Measurements from ENCODE around the gene CATSPER3. TPM values are rescaled to one million over a fixed set of nuclear protein-coding genes. Genes with fewer than 3 reads are reported as not detected.

CATSPER3 gene
- total RNA-seq, 1 donor from 2014 or later, result 0.39 TPM

DNA sequence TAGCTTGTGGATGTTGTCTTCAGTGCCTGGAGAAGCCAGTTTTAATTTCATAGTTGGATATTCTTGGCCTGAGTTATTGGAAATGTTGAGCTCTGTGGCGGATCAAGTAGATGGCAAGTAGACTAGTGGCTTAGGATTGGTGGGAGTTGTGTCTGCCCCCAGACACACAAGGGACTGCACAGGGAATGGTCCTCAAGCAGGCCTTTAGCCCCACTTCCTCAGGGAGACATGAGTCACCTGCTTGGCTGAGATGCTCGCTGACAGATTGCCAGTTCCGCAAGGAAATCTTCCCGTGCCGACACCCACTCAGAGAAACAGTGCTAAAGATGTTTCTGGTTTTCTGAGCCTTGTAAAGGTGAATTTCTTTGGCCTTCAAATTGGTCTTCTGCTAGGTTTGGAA lies 18.8 kb upstream of the CATSPER3 start:
- Mint-ChIP-seq H3K27ac (ENCODE audit: unreplicated experiment) (no peak overlapping the region), H3K27me3 (ENCODE audit: low read depth, unreplicated experiment) (no peaks in the 10 kb centered on the region), H3K36me3 (ENCODE audit: low read depth, unreplicated experiment) (no peaks in the 10 kb centered on the region), H3K9me3 (ENCODE audit: unreplicated experiment) (no peaks in the 10 kb centered on the region), H3K4me3 (ENCODE audit: unreplicated experiment) (no peak overlapping the region), H3K4me1 (ENCODE audit: low read depth, unreplicated experiment) (peaks cover 5% of the 10 kb centered on the region)
- Histone ChIP-seq H4K20me1 (ENCODE audit: insufficient read depth, low read length) (no peaks in the 10 kb centered on the region), H3K4me3 (ENCODE audit: insufficient read depth, low read depth, low read length) (no peak overlapping the region), H3K9me3 (ENCODE audit: insufficient read depth, low read depth, low read length) (no peaks in the 10 kb centered on the region), H3K27me3 (ENCODE audit: insufficient read depth, low read length) (no peaks in the 10 kb centered on the region), H2AFZ (ENCODE audit: low read depth, low read length) (no peak overlapping the region), H3K4me2 (ENCODE audit: low read length) (peak overlapping the region; percentile 5), H3K36me3 (ENCODE audit: insufficient read depth, low read length) (no peaks in the 10 kb centered on the region), H3K79me2 (ENCODE audit: insufficient read depth, low read length) (no peaks in the 10 kb centered on the region), H3K27ac (ENCODE audit: low read depth, low read length) (no peak overlapping the region), H3K4me1 (ENCODE audit: insufficient read depth, low read length) (no peaks in the 10 kb centered on the region), H3K9ac (ENCODE audit: low read length) (no peak overlapping the region)
- FAIRE-seq, result peak; percentile 29
- TF ChIP-seq EZH2 (IDR thresholded peaks at IDR 0.05; ENCODE audit: insufficient read depth, low read length), result no peak
- TF ChIP-seq, protein P1, sequence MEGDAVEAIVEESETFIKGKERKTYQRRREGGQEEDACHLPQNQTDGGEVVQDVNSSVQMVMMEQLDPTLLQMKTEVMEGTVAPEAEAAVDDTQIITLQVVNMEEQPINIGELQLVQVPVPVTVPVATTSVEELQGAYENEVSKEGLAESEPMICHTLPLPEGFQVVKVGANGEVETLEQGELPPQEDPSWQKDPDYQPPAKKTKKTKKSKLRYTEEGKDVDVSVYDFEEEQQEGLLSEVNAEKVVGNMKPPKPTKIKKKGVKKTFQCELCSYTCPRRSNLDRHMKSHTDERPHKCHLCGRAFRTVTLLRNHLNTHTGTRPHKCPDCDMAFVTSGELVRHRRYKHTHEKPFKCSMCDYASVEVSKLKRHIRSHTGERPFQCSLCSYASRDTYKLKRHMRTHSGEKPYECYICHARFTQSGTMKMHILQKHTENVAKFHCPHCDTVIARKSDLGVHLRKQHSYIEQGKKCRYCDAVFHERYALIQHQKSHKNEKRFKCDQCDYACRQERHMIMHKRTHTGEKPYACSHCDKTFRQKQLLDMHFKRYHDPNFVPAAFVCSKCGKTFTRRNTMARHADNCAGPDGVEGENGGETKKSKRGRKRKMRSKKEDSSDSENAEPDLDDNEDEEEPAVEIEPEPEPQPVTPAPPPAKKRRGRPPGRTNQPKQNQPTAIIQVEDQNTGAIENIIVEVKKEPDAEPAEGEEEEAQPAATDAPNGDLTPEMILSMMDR (IDR thresholded peaks at IDR 0.05; ENCODE audit: insufficient read depth, low read depth, low read length), result no peak
- DNase-seq (ENCODE audit: low read depth), result peak; percentile 57

DNA sequence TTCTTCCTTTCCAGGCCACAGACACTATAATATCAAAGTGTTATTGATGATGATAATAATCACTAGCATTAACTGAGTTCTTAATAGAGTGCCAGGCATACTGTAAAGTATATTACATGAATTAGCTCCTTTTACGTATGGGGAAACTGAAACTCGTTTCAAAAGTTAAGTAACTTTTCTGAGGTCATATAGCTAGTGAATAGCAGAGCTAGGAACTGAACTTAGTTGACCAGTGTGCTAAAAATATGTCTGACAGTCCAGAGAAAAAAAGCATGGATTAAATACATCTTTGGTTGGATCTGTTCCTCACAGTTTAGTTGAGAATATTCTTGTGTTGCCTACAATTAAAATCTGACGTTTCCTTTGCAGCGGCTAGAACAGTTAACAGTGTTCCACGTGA lies 18.4 kb upstream of the CATSPER3 start:
- Histone ChIP-seq H3K4me2 (ENCODE audit: low read length) (peak overlapping the region; percentile 5), H3K4me3 (ENCODE audit: insufficient read depth, low read depth, low read length) (no peak overlapping the region), H3K9me3 (ENCODE audit: insufficient read depth, low read depth, low read length) (no peaks in the 10 kb centered on the region), H3K4me1 (ENCODE audit: insufficient read depth, low read length) (no peaks in the 10 kb centered on the region), H3K79me2 (ENCODE audit: insufficient read depth, low read length) (no peaks in the 10 kb centered on the region), H3K9ac (ENCODE audit: low read length) (no peak overlapping the region), H3K27me3 (ENCODE audit: insufficient read depth, low read length) (no peaks in the 10 kb centered on the region), H3K36me3 (ENCODE audit: insufficient read depth, low read length) (no peaks in the 10 kb centered on the region), H2AFZ (ENCODE audit: low read depth, low read length) (no peak overlapping the region), H3K27ac (ENCODE audit: low read depth, low read length) (no peak overlapping the region), H4K20me1 (ENCODE audit: insufficient read depth, low read length) (no peaks in the 10 kb centered on the region)
- H3K36me3 Mint-ChIP-seq (ENCODE audit: low read depth, unreplicated experiment), result no peaks in the 10 kb centered on the region
- H3K4me3 Mint-ChIP-seq (ENCODE audit: unreplicated experiment), result no peak overlapping the region
- FAIRE-seq (no peak), DNase-seq (ENCODE audit: low read depth) (no peak)
- H3K9me3 Mint-ChIP-seq (ENCODE audit: unreplicated experiment), result no peaks in the 10 kb centered on the region
- peaks cover 5% of the 10 kb centered on the region for H3K4me1 Mint-ChIP-seq (ENCODE audit: low read depth, unreplicated experiment)
- no peaks in the 10 kb centered on the region for H3K27me3 Mint-ChIP-seq (ENCODE audit: low read depth, unreplicated experiment)
- H3K27ac Mint-ChIP-seq (ENCODE audit: unreplicated experiment), result no peak overlapping the region
- no peak for TF ChIP-seq EZH2 (IDR thresholded peaks at IDR 0.05; ENCODE audit: insufficient read depth, low read length)
- TF ChIP-seq, protein P1 (IDR thresholded peaks at IDR 0.05; ENCODE audit: insufficient read depth, low read depth, low read length), result no peak

DNA sequence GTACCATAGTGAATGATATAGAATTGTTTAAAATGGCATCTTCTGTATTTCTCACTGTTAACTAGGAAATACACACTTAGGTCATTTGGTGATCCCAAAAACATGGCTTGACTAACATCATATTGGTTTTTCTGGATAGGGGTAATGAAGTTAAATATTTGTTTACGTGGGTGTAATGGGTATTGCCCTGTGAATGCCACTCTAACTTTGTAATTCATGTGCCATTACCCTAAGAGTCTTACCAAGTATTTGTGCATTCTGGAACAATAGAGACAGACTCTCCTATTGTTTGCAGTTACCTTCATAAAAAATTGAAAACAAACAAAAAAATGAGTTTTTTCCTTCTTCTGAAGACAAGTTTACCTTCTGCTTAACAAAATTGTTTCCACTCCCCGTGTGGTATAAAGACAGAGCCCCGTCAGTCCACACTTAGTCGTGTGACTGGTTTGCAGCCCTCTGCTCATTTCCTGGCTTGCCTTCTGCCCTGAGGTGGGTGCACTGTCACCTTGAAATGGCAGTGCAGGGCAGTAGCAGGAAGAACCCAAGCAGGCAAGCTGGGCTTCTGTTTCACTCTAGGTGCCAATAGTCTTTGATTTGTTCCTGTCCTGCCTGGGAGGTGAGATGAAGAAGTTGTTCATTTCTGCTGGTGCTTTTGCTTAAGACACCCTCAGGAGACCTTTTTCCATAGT lies 9.6 kb upstream of the CATSPER3 start:
- no peaks in the 10 kb centered on the region for H3K79me2 ChIP-seq (ENCODE audit: insufficient read depth, low read length)
- TF ChIP-seq, protein P1 (IDR thresholded peaks at IDR 0.05; ENCODE audit: insufficient read depth, low read depth, low read length), result no peak
- no peak for TF ChIP-seq EZH2 (IDR thresholded peaks at IDR 0.05; ENCODE audit: insufficient read depth, low read length)
- no peaks in the 10 kb centered on the region for H3K4me1 ChIP-seq (ENCODE audit: insufficient read depth, low read length)
- DNase-seq (ENCODE audit: low read depth) (no peak), FAIRE-seq (no peak)
- no peak overlapping the region for H3K27ac Mint-ChIP-seq (ENCODE audit: unreplicated experiment)
- H3K27me3 Mint-ChIP-seq (ENCODE audit: low read depth, unreplicated experiment), result no peaks in the 10 kb centered on the region
- no peak overlapping the region for H3K9ac ChIP-seq (ENCODE audit: low read length)
- no peak overlapping the region for H3K4me2 ChIP-seq (ENCODE audit: low read length)
- H3K27me3 ChIP-seq (ENCODE audit: insufficient read depth, low read length), result no peaks in the 10 kb centered on the region
- no peak overlapping the region for H3K4me3 Mint-ChIP-seq (ENCODE audit: unreplicated experiment)
- H3K36me3 Mint-ChIP-seq (ENCODE audit: low read depth, unreplicated experiment), result no peaks in the 10 kb centered on the region
- H3K4me1 Mint-ChIP-seq (ENCODE audit: low read depth, unreplicated experiment), result peaks cover 10% of the 10 kb centered on the region
- H3K9me3 Mint-ChIP-seq (ENCODE audit: unreplicated experiment), result peaks cover 5% of the 10 kb centered on the region
- no peaks in the 10 kb centered on the region for H3K9me3 ChIP-seq (ENCODE audit: insufficient read depth, low read depth, low read length)
- peaks cover 2% of the 10 kb centered on the region for H3K36me3 ChIP-seq (ENCODE audit: insufficient read depth, low read length)
- H3K4me3 ChIP-seq (ENCODE audit: insufficient read depth, low read depth, low read length), result no peak overlapping the region
- H2AFZ ChIP-seq (ENCODE audit: low read depth, low read length), result no peak overlapping the region
- H4K20me1 ChIP-seq (ENCODE audit: insufficient read depth, low read length), result no peaks in the 10 kb centered on the region
- H3K27ac ChIP-seq (ENCODE audit: low read depth, low read length), result no peak overlapping the region

Data from astrocyte (in vitro differentiated cells and primary cell).